Adrenal gland (tissue), 5 donors: ENCODE measurements around the gene TIFAB.

Experiments
- CTCF ChIP-seq, 6 experiments: fragments of 450-650 bp in 4 of 6; fragments of 200-600 bp in 2 of 6; sonication (generic) in 1 of 6; IDR thresholded peaks; 1 replicate in 5 of 6; 2 replicates in 1 of 6; pipeline versions ENCODE4 v1.5.1 to v1.8.0; 2016 to 2021; ENCODE audit warnings: antibody characterized with exemption in 6 of 6, mild to moderate bottlenecking in 2 of 6, moderate library complexity in 1 of 6
- POLR2A ChIP-seq, 2 donors: fragments of 450-650 bp; IDR thresholded peaks; one replicate each; pipeline ENCODE4 v1.6.1; 2017; ENCODE audit warnings: antibody characterized with exemption in 2 of 2, mild to moderate bottlenecking in 2 of 2, moderate library complexity in 1 of 2
- donor health status: DM: no; HTN: no; CAD: no.

GRCh38 chr5:135402031-135402430 lies 50.1 kb downstream of the TIFAB start:
- no peak for TF ChIP-seq CTCF (IDR thresholded peaks at IDR 0.05)
- no peak for TF ChIP-seq POLR2A (IDR thresholded peaks at IDR 0.05)
